ENCODE results near the gene MT1H.

Gene MT1H

GRCh38 chr16:56645311-56645710 lies 24.3 kb upstream of the MT1H start:
- Histone ChIP-seq H3K4me1 (ENCODE audit: insufficient read depth, low read length, severe bottlenecking) (peaks cover 6% of the 10 kb centered on the region), H3K36me3 (ENCODE audit: insufficient read depth, low read length) (no peaks in the 10 kb centered on the region), H4K20me1 (ENCODE audit: insufficient read depth, low read length) (no peaks in the 10 kb centered on the region), H2AFZ (ENCODE audit: low read length) (no peak overlapping the region), H3K4me3 (ENCODE audit: low read depth, low read length, poor library complexity, severe bottlenecking) (no peak overlapping the region), H3K4me2 (ENCODE audit: low read length) (no peak overlapping the region), H3K27me3 (ENCODE audit: insufficient read depth, low read length) (no peaks in the 10 kb centered on the region), H3K27ac (ENCODE audit: low read depth, low read length, poor library complexity, severe bottlenecking) (no peak overlapping the region), H3K9me2 (ENCODE audit: low read depth, low read length) (no peaks in the 10 kb centered on the region), H3F3A (ENCODE audit: insufficient read depth, low read length) (no peaks in the 10 kb centered on the region), H3K79me2 (ENCODE audit: insufficient read depth, low read length) (no peaks in the 10 kb centered on the region), H3K9ac (ENCODE audit: low read length) (no peak overlapping the region), H3K9me3 (ENCODE audit: low read length) (no peaks in the 10 kb centered on the region)
- TF ChIP-seq, protein P1, sequence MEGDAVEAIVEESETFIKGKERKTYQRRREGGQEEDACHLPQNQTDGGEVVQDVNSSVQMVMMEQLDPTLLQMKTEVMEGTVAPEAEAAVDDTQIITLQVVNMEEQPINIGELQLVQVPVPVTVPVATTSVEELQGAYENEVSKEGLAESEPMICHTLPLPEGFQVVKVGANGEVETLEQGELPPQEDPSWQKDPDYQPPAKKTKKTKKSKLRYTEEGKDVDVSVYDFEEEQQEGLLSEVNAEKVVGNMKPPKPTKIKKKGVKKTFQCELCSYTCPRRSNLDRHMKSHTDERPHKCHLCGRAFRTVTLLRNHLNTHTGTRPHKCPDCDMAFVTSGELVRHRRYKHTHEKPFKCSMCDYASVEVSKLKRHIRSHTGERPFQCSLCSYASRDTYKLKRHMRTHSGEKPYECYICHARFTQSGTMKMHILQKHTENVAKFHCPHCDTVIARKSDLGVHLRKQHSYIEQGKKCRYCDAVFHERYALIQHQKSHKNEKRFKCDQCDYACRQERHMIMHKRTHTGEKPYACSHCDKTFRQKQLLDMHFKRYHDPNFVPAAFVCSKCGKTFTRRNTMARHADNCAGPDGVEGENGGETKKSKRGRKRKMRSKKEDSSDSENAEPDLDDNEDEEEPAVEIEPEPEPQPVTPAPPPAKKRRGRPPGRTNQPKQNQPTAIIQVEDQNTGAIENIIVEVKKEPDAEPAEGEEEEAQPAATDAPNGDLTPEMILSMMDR (IDR thresholded peaks at IDR 0.05; ENCODE audit: low read length), result no peak
- TF ChIP-seq EZH2 (IDR thresholded peaks at IDR 0.05; ENCODE audit: borderline replicate concordance, low read length), result no peak

DNA sequence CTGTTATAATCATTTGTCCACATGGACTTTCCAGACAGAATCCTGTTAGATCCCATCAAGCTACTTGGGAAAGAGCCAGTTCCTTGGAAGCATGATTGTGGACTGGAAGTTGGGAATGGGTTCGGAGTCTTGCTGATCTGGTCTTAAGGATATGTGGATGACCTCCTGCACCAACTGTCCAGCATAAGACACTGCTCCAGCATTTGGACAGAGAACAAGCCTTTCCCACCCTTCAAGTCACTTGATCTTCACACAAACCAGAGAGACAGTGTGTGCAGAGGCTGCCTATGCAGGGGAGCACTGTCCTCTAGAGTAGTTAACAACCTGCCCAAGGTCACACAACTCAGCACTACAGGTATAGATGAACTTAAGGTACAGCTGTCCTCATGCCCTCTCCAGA lies 23.8 kb upstream of the MT1H start:
- no peaks in the 10 kb centered on the region for H3K9me3 ChIP-seq (ENCODE audit: low read length)
- no peaks in the 10 kb centered on the region for H3F3A ChIP-seq (ENCODE audit: insufficient read depth, low read length)
- no peaks in the 10 kb centered on the region for H3K36me3 ChIP-seq (ENCODE audit: insufficient read depth, low read length)
- H3K9ac ChIP-seq (ENCODE audit: low read length), result no peak overlapping the region
- H2AFZ ChIP-seq (ENCODE audit: low read length), result no peak overlapping the region
- no peaks in the 10 kb centered on the region for H4K20me1 ChIP-seq (ENCODE audit: insufficient read depth, low read length)
- no peaks in the 10 kb centered on the region for H3K27me3 ChIP-seq (ENCODE audit: insufficient read depth, low read length)
- peaks cover 6% of the 10 kb centered on the region for H3K4me1 ChIP-seq (ENCODE audit: insufficient read depth, low read length, severe bottlenecking)
- TF ChIP-seq EZH2 (IDR thresholded peaks at IDR 0.05; ENCODE audit: borderline replicate concordance, low read length), result no peak
- TF ChIP-seq, protein P1 (IDR thresholded peaks at IDR 0.05; ENCODE audit: low read length), result no peak
- no peak overlapping the region for H3K27ac ChIP-seq (ENCODE audit: low read depth, low read length, poor library complexity, severe bottlenecking)
- no peak overlapping the region for H3K4me2 ChIP-seq (ENCODE audit: low read length)
- H3K9me2 ChIP-seq (ENCODE audit: low read depth, low read length), result no peaks in the 10 kb centered on the region
- H3K79me2 ChIP-seq (ENCODE audit: insufficient read depth, low read length), result no peaks in the 10 kb centered on the region
- H3K4me3 ChIP-seq (ENCODE audit: low read depth, low read length, poor library complexity, severe bottlenecking), result no peak overlapping the region

- H2AFZ ChIP-seq (ENCODE audit: low read length), result no peak overlapping the region
- H3K79me2 ChIP-seq (ENCODE audit: insufficient read depth, low read length), result no peaks in the 10 kb centered on the region
- TF ChIP-seq, protein P1 (IDR thresholded peaks at IDR 0.05; ENCODE audit: low read length), result no peak
- TF ChIP-seq EZH2 (IDR thresholded peaks at IDR 0.05; ENCODE audit: borderline replicate concordance, low read length), result no peak
- no peak overlapping the region for H3K4me3 ChIP-seq (ENCODE audit: low read depth, low read length, poor library complexity, severe bottlenecking)
- H3K36me3 ChIP-seq (ENCODE audit: insufficient read depth, low read length), result no peaks in the 10 kb centered on the region
- no peaks in the 10 kb centered on the region for H3K9me3 ChIP-seq (ENCODE audit: low read length)
- H3K4me2 ChIP-seq (ENCODE audit: low read length), result no peak overlapping the region
- no peak overlapping the region for H3K27ac ChIP-seq (ENCODE audit: low read depth, low read length, poor library complexity, severe bottlenecking)
- H3K27me3 ChIP-seq (ENCODE audit: insufficient read depth, low read length), result 0 out of 2 replicates have a peak, but pooled peaks cover 4% of the 10 kb centered on the region
- H3F3A ChIP-seq (ENCODE audit: insufficient read depth, low read length), result no peaks in the 10 kb centered on the region
- no peak overlapping the region for H3K9ac ChIP-seq (ENCODE audit: low read length)
- peaks cover 4% of the 10 kb centered on the region for H3K4me1 ChIP-seq (ENCODE audit: insufficient read depth, low read length, severe bottlenecking)
- H4K20me1 ChIP-seq (ENCODE audit: insufficient read depth, low read length), result no peaks in the 10 kb centered on the region
- no peaks in the 10 kb centered on the region for H3K9me2 ChIP-seq (ENCODE audit: low read depth, low read length)
These were observed 21.8 kb upstream of the MT1H start for GRCh38 chr16:56647641-56648431.
